Vagina (tissue), 2 donors: ENCODE results near the gene SRSF11.

Experiments used
- POLR2A ChIP-seq, 2 donors: fragments of 450-650 bp; IDR thresholded peaks; one replicate each; pipeline ENCODE4 v1.6.1; 2017; ENCODE audit warnings: antibody characterized with exemption in 2 of 2, mild to moderate bottlenecking in 2 of 2, moderate library complexity in 2 of 2
- POLR2AphosphoS5 ChIP-seq, 2 donors: sonication (generic); formaldehyde crosslinking; IDR thresholded peaks; one replicate each; pipeline ENCODE4 v1.9.0; 2017; ENCODE audit warnings: antibody characterized with exemption in 2 of 2, mild to moderate bottlenecking in 2 of 2, low read depth in 1 of 2; ENCODE audit not compliant: insufficient read depth in 1 of 2
- TF ChIP-seq, protein P1 (sequence below), 3 experiments: fragments of 450-650 bp in 2 of 3; fragments of 200-600 bp in 1 of 3; sonication (generic) in 1 of 3; IDR thresholded peaks; one replicate each; pipeline ENCODE4 v1.5.1; 2017 to 2019; ENCODE audit warnings: antibody characterized with exemption in 3 of 3, mild to moderate bottlenecking in 2 of 3, moderate library complexity in 2 of 3

- TF ChIP-seq, protein P1, sequence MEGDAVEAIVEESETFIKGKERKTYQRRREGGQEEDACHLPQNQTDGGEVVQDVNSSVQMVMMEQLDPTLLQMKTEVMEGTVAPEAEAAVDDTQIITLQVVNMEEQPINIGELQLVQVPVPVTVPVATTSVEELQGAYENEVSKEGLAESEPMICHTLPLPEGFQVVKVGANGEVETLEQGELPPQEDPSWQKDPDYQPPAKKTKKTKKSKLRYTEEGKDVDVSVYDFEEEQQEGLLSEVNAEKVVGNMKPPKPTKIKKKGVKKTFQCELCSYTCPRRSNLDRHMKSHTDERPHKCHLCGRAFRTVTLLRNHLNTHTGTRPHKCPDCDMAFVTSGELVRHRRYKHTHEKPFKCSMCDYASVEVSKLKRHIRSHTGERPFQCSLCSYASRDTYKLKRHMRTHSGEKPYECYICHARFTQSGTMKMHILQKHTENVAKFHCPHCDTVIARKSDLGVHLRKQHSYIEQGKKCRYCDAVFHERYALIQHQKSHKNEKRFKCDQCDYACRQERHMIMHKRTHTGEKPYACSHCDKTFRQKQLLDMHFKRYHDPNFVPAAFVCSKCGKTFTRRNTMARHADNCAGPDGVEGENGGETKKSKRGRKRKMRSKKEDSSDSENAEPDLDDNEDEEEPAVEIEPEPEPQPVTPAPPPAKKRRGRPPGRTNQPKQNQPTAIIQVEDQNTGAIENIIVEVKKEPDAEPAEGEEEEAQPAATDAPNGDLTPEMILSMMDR (IDR thresholded peaks at IDR 0.05): no peak
- no peak for TF ChIP-seq POLR2AphosphoS5 (IDR thresholded peaks at IDR 0.05; ENCODE audit: insufficient read depth in 1 of 2, low read depth in 1 of 2)
- TF ChIP-seq POLR2A (IDR thresholded peaks at IDR 0.05): no peak
Measured at GRCh38 chr1:70220015-70220414, 1.2 kb upstream of the SRSF11 start.
